Adrenal gland (tissue), 5 donors: ENCODE data around the gene SCFD2.
"Not testable (repeated sequence)": the region's sequence is repeated elsewhere in the genome, so short reads cannot be mapped to it uniquely, and the experiment has no call there.

Experiments used
- POLR2A ChIP-seq, 2 donors: fragments of 450-650 bp; IDR thresholded peaks; one replicate each; pipeline ENCODE4 v1.6.1; 2017; ENCODE audit warnings: antibody characterized with exemption in 2 of 2, mild to moderate bottlenecking in 2 of 2, moderate library complexity in 1 of 2
- TF ChIP-seq, protein P1 (sequence below), 6 experiments: fragments of 450-650 bp in 4 of 6; fragments of 200-600 bp in 2 of 6; sonication (generic) in 1 of 6; IDR thresholded peaks; 1 replicate in 5 of 6; 2 replicates in 1 of 6; pipeline versions ENCODE4 v1.5.1 to v1.8.0; 2016 to 2021; ENCODE audit warnings: antibody characterized with exemption in 6 of 6, mild to moderate bottlenecking in 2 of 6, moderate library complexity in 1 of 6
- donor health status: DM: no; HTN: no; CAD: no.

DNA sequence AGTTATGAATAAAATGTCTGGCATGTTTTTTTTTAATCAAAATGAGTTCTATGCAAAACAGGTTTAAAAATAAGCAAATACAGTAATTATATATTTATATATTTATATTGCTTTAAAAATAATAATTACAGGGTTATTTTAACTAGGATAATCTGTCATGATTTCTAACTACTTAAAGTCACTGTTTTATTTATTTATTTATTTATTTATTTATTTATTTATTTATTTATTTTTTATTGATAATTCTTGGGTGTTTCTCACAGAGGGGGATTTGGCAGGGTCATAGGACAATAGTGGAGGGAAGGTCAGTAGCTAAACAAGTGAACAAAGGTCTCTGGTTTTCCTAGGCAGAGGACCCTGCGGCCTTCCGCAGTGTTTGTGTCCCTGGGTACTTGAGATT lies 129.2 kb downstream of the SCFD2 start:
- TF ChIP-seq POLR2A (IDR thresholded peaks at IDR 0.05), result not testable (repeated sequence)
- TF ChIP-seq, protein P1, sequence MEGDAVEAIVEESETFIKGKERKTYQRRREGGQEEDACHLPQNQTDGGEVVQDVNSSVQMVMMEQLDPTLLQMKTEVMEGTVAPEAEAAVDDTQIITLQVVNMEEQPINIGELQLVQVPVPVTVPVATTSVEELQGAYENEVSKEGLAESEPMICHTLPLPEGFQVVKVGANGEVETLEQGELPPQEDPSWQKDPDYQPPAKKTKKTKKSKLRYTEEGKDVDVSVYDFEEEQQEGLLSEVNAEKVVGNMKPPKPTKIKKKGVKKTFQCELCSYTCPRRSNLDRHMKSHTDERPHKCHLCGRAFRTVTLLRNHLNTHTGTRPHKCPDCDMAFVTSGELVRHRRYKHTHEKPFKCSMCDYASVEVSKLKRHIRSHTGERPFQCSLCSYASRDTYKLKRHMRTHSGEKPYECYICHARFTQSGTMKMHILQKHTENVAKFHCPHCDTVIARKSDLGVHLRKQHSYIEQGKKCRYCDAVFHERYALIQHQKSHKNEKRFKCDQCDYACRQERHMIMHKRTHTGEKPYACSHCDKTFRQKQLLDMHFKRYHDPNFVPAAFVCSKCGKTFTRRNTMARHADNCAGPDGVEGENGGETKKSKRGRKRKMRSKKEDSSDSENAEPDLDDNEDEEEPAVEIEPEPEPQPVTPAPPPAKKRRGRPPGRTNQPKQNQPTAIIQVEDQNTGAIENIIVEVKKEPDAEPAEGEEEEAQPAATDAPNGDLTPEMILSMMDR (IDR thresholded peaks at IDR 0.05), result not testable (repeated sequence)
